B cell (primary cell): ENCODE data around the gene XYLT2.

Experiments
- CTCF ChIP-seq: fragments of 200-600 bp; IDR thresholded peaks from one replicate; pipeline ENCODE4 v1.8.0; 2022; ENCODE audit warnings: antibody characterized with exemption, mild to moderate bottlenecking
- EZH2 ChIP-seq: IDR thresholded peaks from 2 replicates; pipeline ENCODE4 v1.6.1; 2012; ENCODE audit warnings: borderline replicate concordance, low read depth, mild to moderate bottlenecking, moderate library complexity, low read length; ENCODE audit not compliant: insufficient read depth, poor library complexity, severe bottlenecking

DNA sequence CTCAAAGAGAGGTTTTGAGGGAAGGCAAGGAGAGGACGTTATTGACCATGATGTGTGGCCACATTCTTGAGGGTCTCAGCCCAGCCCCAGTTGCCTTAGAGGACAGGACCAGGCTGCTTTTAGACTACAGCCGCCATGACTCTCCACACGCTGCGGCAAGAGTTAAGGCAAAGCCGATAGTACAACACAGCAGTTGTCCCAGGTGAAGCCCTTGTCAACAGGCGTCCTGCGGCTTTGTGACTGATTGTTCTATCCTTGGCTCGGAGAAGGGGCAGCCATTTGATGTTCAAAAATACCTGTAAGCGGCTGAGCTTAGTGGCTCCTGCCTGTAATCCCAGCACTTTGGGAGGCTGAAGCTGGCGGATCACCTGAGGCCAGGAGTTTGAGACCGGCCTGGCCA lies 42.9 kb upstream of the XYLT2 start:
- TF ChIP-seq CTCF (no peak), EZH2 (no peak)
